GM23338 (cell line): ENCODE data around the gene TTC38.

Experiments used
- CREB1 ChIP-seq: fragments of 250-450 bp; sonication (Bioruptor Pico); IDR thresholded peaks from 2 replicates; pipeline ENCODE4 v1.5.0; 2020; ENCODE audit warnings: low read depth, mild to moderate bottlenecking, moderate library complexity
- CTCF ChIP-seq, 2 experiments: fragments of 200-600 bp in 1 of 2; sonication (generic) in 1 of 2; conservative IDR thresholded peaks; 2 replicates each; pipeline versions ENCODE4 v1.5.1 to v1.6.1; 2016 to 2017; ENCODE audit warnings: antibody characterized with exemption in 2 of 2, low read depth in 2 of 2, mild to moderate bottlenecking in 2 of 2, moderate library complexity in 1 of 2
- ETS1 ChIP-seq: IDR thresholded peaks from 2 replicates; pipeline ENCODE4 v1.6.1; 2016; ENCODE audit warnings: antibody characterized with exemption
- EZH2 ChIP-seq: fragments of 200-600 bp; sonication (generic); IDR thresholded peaks from one replicate; pipeline ENCODE4 v1.8.0; 2017; ENCODE audit warnings: antibody characterized with exemption, mild to moderate bottlenecking, low read depth; ENCODE audit not compliant: unreplicated experiment
- EZH2phosphoT487 ChIP-seq: fragments of 200-600 bp; sonication (generic); IDR thresholded peaks from one replicate; pipeline ENCODE4 v1.8.1; 2018; ENCODE audit warnings: antibody characterized with exemption; ENCODE audit not compliant: unreplicated experiment
- JUNB ChIP-seq: IDR thresholded peaks from one replicate; pipeline ENCODE4 v1.6.1; 2016; ENCODE audit warnings: antibody characterized with exemption; ENCODE audit not compliant: unreplicated experiment
- NANOG ChIP-seq: IDR thresholded peaks from 2 replicates; pipeline ENCODE4 v1.6.1; 2016; ENCODE audit warnings: antibody characterized with exemption, borderline replicate concordance
- POLR2AphosphoS5 ChIP-seq: IDR thresholded peaks from 2 replicates; pipeline ENCODE4 v1.6.1; 2016; ENCODE audit warnings: antibody characterized with exemption, low read depth
- REST ChIP-seq: IDR thresholded peaks from one replicate; pipeline ENCODE4 v1.6.1; 2018; ENCODE audit warnings: antibody characterized with exemption; ENCODE audit not compliant: unreplicated experiment
- STAT1 ChIP-seq: IDR thresholded peaks from one replicate; pipeline ENCODE4 v1.6.1; 2016; ENCODE audit warnings: antibody characterized with exemption; ENCODE audit not compliant: unreplicated experiment
- ZNF114 ChIP-seq: fragments of 250-450 bp; sonication (Bioruptor Pico); IDR thresholded peaks from 2 replicates; pipeline ENCODE4 v1.5.0; 2020; ENCODE audit warnings: mild to moderate bottlenecking, moderate library complexity
- ZNF331 ChIP-seq: fragments of 250-450 bp; sonication (Bioruptor Pico); IDR thresholded peaks from 2 replicates; pipeline ENCODE4 v1.5.0; 2020; ENCODE audit warnings: low read depth, mild to moderate bottlenecking, moderate library complexity

- no peak for TF ChIP-seq CTCF (conservative IDR thresholded peaks at IDR 0.05; ENCODE audit: low read depth in 2 of 2)
- no peak for TF ChIP-seq EZH2
- TF ChIP-seq EZH2phosphoT487: no peak
- no peak for TF ChIP-seq JUNB
- no peak for TF ChIP-seq POLR2AphosphoS5
- TF ChIP-seq REST: no peak
- no peak for TF ChIP-seq CREB1 (CRISPR knock-in tag)
- no peak for TF ChIP-seq STAT1
- no peak for TF ChIP-seq NANOG
- TF ChIP-seq ETS1: no peak
- no peak for TF ChIP-seq ZNF331 (CRISPR knock-in tag)
- no peak for TF ChIP-seq ZNF114
Observed at GRCh38 chr22:46290843-46291785, 23.3 kb downstream of the TTC38 start.
